Mammary epithelial cell (primary cell): Measurements from ENCODE around the gene MERTK.

Experiments
- CTCF ChIP-seq, 2 donors: IDR thresholded peaks in 1 of 2; conservative IDR thresholded peaks in 1 of 2; 2 replicates each; pipeline ENCODE4 v1.5.1; 2011 to 2012; ENCODE audit warnings: inconsistent platforms in 2 of 2, low read length in 2 of 2, mild to moderate bottlenecking in 2 of 2, control low read depth in 1 of 2, low read depth in 1 of 2; ENCODE audit not compliant: insufficient read depth in 1 of 2; ENCODE audit errors: extremely low read depth in 1 of 2
- EZH2 ChIP-seq: IDR thresholded peaks from 2 replicates; pipeline ENCODE4 v1.6.1; 2012; ENCODE audit warnings: low read length, inconsistent platforms, borderline replicate concordance

GRCh38 chr2:111908578-111908977, 10.2 kb downstream of the MERTK start:
- TF ChIP-seq CTCF (conservative IDR thresholded peaks at IDR 0.05 in 1 of 2, IDR thresholded peaks at IDR 0.05 in 1 of 2; ENCODE audit: extremely low read depth in 1 of 2, insufficient read depth in 1 of 2, low read depth in 1 of 2, low read length in 2 of 2) (no peak), EZH2 (no peak)
